Esophagus muscularis mucosa (tissue), 4 donors: ENCODE measurements around the gene FBXW11. TPM values are rescaled to one million over a fixed set of nuclear protein-coding genes. Genes with fewer than 3 reads are reported as not detected.

Experiments used
- DNase-seq: peaks from one replicate; pipeline ENCODE4 v3.0.0-alpha.2; 2017; ENCODE audit errors: extremely low spot score
- H3K27ac ChIP-seq, 4 donors: fragments of 200-600 bp; sonication (generic); replicated peaks in 1 of 4; 1 replicate in 3 of 4; 2 replicates in 1 of 4; pipeline ENCODE4 v1.5.1; 2016 to 2019; ENCODE audit warnings: mild to moderate bottlenecking in 1 of 4
- H3K27me3 ChIP-seq, 4 donors: fragments of 200-600 bp; sonication (generic); one replicate each; pipeline versions ENCODE4 v1.5.1 to v1.6.0; 2016 to 2019
- H3K36me3 ChIP-seq, 4 donors: fragments of 200-600 bp; sonication (generic); one replicate each; pipeline ENCODE4 v1.5.1; 2016 to 2019
- H3K4me1 ChIP-seq, 4 donors: fragments of 200-600 bp; sonication (generic); one replicate each; pipeline ENCODE4 v1.5.1; 2016 to 2019
- H3K4me3 ChIP-seq, 4 donors: fragments of 200-600 bp; sonication (generic); 1 replicate in 2 of 4; 2 replicates in 2 of 4; pipeline ENCODE4 v1.5.1; 2016 to 2019; ENCODE audit warnings: mild to moderate bottlenecking in 4 of 4, moderate library complexity in 1 of 4
- H3K9me3 ChIP-seq, 4 donors: fragments of 200-600 bp; sonication (generic); 1 replicate in 3 of 4; 2 replicates in 1 of 4; pipeline ENCODE4 v1.5.1; 2016 to 2019
- CTCF ChIP-seq, 3 experiments: fragments of 200-600 bp in 2 of 3; fragments of 450-650 bp in 1 of 3; sonication (generic) in 2 of 3; IDR thresholded peaks; one replicate each; pipeline ENCODE4 v1.5.1; 2017 to 2019; ENCODE audit warnings: antibody characterized with exemption in 3 of 3, mild to moderate bottlenecking in 2 of 3, moderate library complexity in 1 of 3
- EP300 ChIP-seq: sonication (generic); formaldehyde crosslinking; IDR thresholded peaks from one replicate; pipeline ENCODE4 v1.6.1; 2017; ENCODE audit warnings: antibody characterized with exemption
- POLR2A ChIP-seq: fragments of 450-650 bp; IDR thresholded peaks from one replicate; pipeline ENCODE4 v1.6.1; 2017; ENCODE audit warnings: antibody characterized with exemption, moderate library complexity, mild to moderate bottlenecking, low read depth
- POLR2AphosphoS5 ChIP-seq, 2 donors: sonication (generic); formaldehyde crosslinking; IDR thresholded peaks; one replicate each; pipeline ENCODE4 v1.6.1; 2017; ENCODE audit warnings: antibody characterized with exemption in 2 of 2
- WGBS: methylation state at CpG from one replicate; pipeline ENCODE4 v1.1.5; 2018; 5-methylcytosine and 5-hydroxymethylcytosine counted together
- intact Hi-C: fragments of 100-400 bp; cut with DNase I; formaldehyde crosslinking; loops from one replicate; pipeline ENCODE4 v1.15.1; 2023
- total RNA-seq, 4 donors: library from RNA; depleted of rRNA; stranded (reverse); fragments of >200 nt; gene quantifications; one replicate each; pipeline versions ENCODE4 v1.1.0 to v1.2.1, GENCODE V29; 2016

Gene FBXW11
- total RNA-seq, 4 donors from 2014 or later = 60.8 to 75.6 (median 66.3) TPM

GRCh38 chr5:172007175-172008110, 1.0 kb upstream of the FBXW11 start:
- Histone ChIP-seq H3K4me3 (peak overlapping the region; percentile 89 to 97 (median 92)), H3K27me3 (no peaks in the 10 kb centered on the region), H3K27ac (peak overlapping the region; percentile 91 to 98 (median 96)), H3K9me3 (no peaks in the 10 kb centered on the region), H3K36me3 (no peaks in the 10 kb centered on the region), H3K4me1 (peaks cover 36 to 45% (median 38%) of the 10 kb centered on the region in 4 donors)
- DNase-seq = no peak
- TF ChIP-seq POLR2AphosphoS5 (IDR thresholded peaks at IDR 0.05) (no peak), POLR2A (no peak), CTCF (IDR thresholded peaks at IDR 0.05) (no peak), EP300 (no peak)
- 25% methylated on average over 34 of the region's 37 CpGs for WGBS
- intact Hi-C loops = loop anchor here (5.0 kb wide), 1 partner anchor 180 kb away; the partner anchor contains the start of gene STK10

GRCh38 chr5:172005708-172006320, 624 bp downstream of the FBXW11 start:
- H3K27ac ChIP-seq = peak overlapping the region; percentile 91 to 98 (median 96)
- TF ChIP-seq POLR2A = no peak
- TF ChIP-seq EP300 = no peak
- TF ChIP-seq POLR2AphosphoS5 (IDR thresholded peaks at IDR 0.05) = no peak
- TF ChIP-seq CTCF (IDR thresholded peaks at IDR 0.05) = no peak
- H3K27me3 ChIP-seq = no peaks in the 10 kb centered on the region
- H3K36me3 ChIP-seq = no peaks in the 10 kb centered on the region
- peaks cover 52 to 62% (median 53%) of the 10 kb centered on the region in 4 donors for H3K4me1 ChIP-seq
- intact Hi-C loops = loop anchor here (5.0 kb wide), 1 partner anchor 181 kb away; the partner anchor contains the start of gene STK10
- 1% methylated on average over 30 of the region's 34 CpGs for WGBS
- H3K4me3 ChIP-seq = peak overlapping the region; percentile 89 to 97 (median 92)
- H3K9me3 ChIP-seq = no peaks in the 10 kb centered on the region
- DNase-seq = no peak

GRCh38 chr5:172004824-172005237, 1.6 kb downstream of the FBXW11 start:
- no peaks in the 10 kb centered on the region for H3K36me3 ChIP-seq
- H3K9me3 ChIP-seq = no peaks in the 10 kb centered on the region
- H3K27ac ChIP-seq = peak overlapping the region; percentile 91 to 98 (median 96)
- WGBS = 27% methylated on average over 3 of the region's 3 CpGs
- peaks cover 57 to 72% (median 63%) of the 10 kb centered on the region in 4 donors for H3K4me1 ChIP-seq
- intact Hi-C loops = loop anchor here (5.0 kb wide), 2 partner anchors 43 to 182 kb away; partner anchors contain the start of gene STK10
- no peaks in the 10 kb centered on the region for H3K27me3 ChIP-seq
- no peak for TF ChIP-seq CTCF (IDR thresholded peaks at IDR 0.05)
- no peak for TF ChIP-seq POLR2A
- no peak for TF ChIP-seq POLR2AphosphoS5 (IDR thresholded peaks at IDR 0.05)
- no peak for TF ChIP-seq EP300
- peak overlapping the region; percentile 89 to 97 (median 92) for H3K4me3 ChIP-seq
- no peak for DNase-seq

- no peaks in the 10 kb centered on the region for H3K27me3 ChIP-seq
- no peak for DNase-seq
- 15% methylated on average over 1 of the region's 1 CpG for WGBS
- H3K9me3 ChIP-seq = no peaks in the 10 kb centered on the region
- H3K4me1 ChIP-seq = peaks cover 63 to 81% (median 70%) of the 10 kb centered on the region in 4 donors
- intact Hi-C loops = loop anchor here (2.0 to 5.0 kb wide), 2 partner anchors 41 to 91 kb away; no protein-coding TSS in a partner anchor
- TF ChIP-seq POLR2AphosphoS5 (IDR thresholded peaks at IDR 0.05) = no peak
- TF ChIP-seq EP300 = no peak
- TF ChIP-seq POLR2A = no peak
- TF ChIP-seq CTCF (IDR thresholded peaks at IDR 0.05) = no peak
- no peaks in the 10 kb centered on the region for H3K36me3 ChIP-seq
- H3K4me3 ChIP-seq = peak overlapping the region in 1 of 4 donors; percentile 11
- H3K27ac ChIP-seq = peak overlapping the region in 3 of 4 donors; percentile 1 to 91 (median 28)
Observed at GRCh38 chr5:172003746-172004145, 2.7 kb downstream of the FBXW11 start.
